Ramos (cell line): ENCODE data around the gene CUL4B.
"Not testable (repeated sequence)": the region's sequence is repeated elsewhere in the genome, so short reads cannot be mapped to it uniquely, and the experiment has no call there.

Experiments used
- in situ Hi-C: fragments of 300-500 bp; cut with MboI; formaldehyde crosslinking; loops from one replicate; pipeline ENCODE4 v1.14.3; 2022; ENCODE audit warnings: low sequenced_read_pairs; ENCODE audit not compliant: unreplicated experiment

The CUL4B gene

GRCh38 chrX:120534413-120535205 is 26.2 kb downstream of the CUL4B start:
- in situ Hi-C loops, result no loop called here

- in situ Hi-C loops, result loop anchor here (25.0 kb wide), 1 partner anchor 239 kb away; no protein-coding TSS in a partner anchor
These were observed 37.9 kb downstream of the CUL4B start for GRCh38 chrX:120522820-120523219.

DNA sequence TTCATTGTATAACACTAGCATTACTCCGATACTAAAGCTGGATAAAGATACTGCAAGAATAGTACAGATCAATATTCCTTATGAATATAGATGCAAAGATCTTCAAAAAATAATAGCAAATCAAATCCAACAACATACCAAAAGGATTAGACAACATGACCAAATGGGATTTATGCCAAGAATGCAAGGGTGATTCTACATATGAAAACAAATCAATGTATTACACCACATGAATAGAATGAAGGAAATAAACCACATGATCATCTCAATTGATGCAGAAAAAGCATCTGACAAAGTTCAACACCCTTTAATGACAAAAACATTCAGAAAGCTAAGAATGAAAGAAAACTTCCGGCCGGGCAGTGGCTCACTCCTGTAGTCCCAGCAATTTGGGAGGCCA is 42.8 kb downstream of the CUL4B start:
- in situ Hi-C loops, result loop anchor here (10.0 to 25.0 kb wide), 2 partner anchors 147 to 244 kb away; no protein-coding TSS in a partner anchor

- in situ Hi-C loops, result loop anchor here (10.0 to 25.0 kb wide), 2 partner anchors 151 to 248 kb away; no protein-coding TSS in a partner anchor
These were observed 46.5 kb downstream of the CUL4B start for GRCh38 chrX:120514236-120514635.

DNA sequence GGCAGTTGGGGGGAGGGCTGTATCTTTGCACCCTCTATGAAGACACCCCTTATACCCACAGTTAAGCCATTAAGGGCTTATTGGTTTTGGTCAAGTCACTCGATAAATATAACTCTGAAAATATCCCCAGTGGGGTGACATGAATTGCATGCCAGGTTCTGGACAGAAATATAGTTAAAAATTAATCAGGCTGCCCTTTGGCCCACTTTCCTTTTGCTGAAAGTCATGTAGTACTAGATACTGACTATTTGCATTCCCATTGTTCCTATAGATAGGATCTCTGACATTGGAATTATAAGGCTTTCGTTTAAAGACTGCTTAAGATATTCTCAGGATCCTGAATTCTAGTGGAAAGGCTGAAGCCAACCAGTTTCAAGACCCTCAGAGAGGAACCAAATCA is 48.1 kb downstream of the CUL4B start:
- in situ Hi-C loops, result loop anchor here (10.0 to 25.0 kb wide), 2 partner anchors 152 to 250 kb away; no protein-coding TSS in a partner anchor

GRCh38 chrX:120512222-120512621 is 48.5 kb downstream of the CUL4B start:
- in situ Hi-C loops, result loop anchor here (10.0 to 25.0 kb wide), 2 partner anchors 153 to 250 kb away; no protein-coding TSS in a partner anchor

GRCh38 chrX:120504569-120504968 is 56.2 kb downstream of the CUL4B start:
- in situ Hi-C loops, result loop anchor here (25.0 kb wide), 1 partner anchor 258 kb away; no protein-coding TSS in a partner anchor

- in situ Hi-C loops, result loop anchor here (25.0 kb wide), 1 partner anchor 263 kb away; no protein-coding TSS in a partner anchor
These were observed 61.3 kb downstream of the CUL4B start for GRCh38 chrX:120499301-120500072.

GRCh38 chrX:120490119-120490518 is 70.6 kb downstream of the CUL4B start:
- in situ Hi-C loops, result not testable (repeated sequence)

- in situ Hi-C loops, result no loop called here
These were observed 74.0 kb downstream of the CUL4B start for GRCh38 chrX:120486786-120487185.

DNA sequence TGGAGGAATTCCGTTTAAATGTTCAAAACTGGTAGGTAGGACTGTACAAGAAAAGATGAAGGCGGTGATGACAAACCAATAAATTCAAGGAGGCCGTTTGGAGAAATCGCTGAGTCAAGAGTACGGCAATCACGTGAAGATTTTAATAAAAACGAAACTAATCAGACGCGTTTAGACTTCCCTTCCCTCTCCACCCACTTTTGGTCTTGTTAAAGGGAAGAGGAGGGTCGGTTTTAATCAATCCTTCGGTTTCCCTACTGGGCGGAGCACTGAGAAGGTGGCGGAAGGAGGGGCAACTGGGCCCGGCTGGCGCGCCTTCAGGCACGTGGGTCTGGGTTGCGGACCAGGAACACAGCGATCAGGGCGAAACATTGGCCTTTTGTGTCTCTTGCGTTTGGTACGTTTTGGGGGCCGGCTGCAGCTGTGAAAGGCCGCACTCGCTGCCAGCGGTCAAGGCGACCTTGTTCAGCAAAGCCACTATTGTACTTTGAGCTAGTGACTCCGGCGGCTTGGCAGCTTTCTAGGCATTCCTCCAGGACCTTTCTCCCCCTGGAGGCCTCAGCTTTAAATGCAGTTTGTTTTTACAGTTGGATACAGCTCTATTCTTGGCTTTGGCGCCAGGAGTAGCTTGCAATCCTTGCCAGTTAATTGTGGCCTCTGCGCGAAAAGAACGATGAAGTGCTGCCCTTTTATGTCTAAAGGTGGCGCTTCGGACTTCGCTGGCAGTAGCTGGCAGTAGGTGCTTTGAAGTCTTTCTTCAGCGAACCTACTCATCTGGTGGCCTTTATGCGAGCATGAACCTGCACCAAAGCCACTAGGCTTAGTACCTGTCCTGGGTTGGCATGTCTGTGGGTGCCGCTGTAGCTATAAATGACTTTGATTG is 74.9 kb downstream of the CUL4B start:
- in situ Hi-C loops, result no loop called here

DNA sequence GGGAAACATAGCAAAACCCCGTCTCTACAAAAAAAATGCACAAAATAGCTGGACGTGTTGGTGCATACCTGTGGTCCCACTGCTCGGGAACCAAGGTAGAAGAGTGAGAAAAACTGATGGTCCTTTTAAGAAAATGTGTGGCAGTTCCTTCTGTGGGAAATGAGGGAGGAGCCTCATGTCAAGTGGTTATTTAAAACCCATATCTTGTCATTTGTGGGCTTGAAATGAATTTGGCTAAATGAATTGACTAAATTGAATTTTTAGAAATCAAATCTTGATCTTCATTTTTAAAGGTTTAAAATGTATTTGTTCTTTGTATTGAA is 75.5 kb downstream of the CUL4B start:
- in situ Hi-C loops, result no loop called here

DNA sequence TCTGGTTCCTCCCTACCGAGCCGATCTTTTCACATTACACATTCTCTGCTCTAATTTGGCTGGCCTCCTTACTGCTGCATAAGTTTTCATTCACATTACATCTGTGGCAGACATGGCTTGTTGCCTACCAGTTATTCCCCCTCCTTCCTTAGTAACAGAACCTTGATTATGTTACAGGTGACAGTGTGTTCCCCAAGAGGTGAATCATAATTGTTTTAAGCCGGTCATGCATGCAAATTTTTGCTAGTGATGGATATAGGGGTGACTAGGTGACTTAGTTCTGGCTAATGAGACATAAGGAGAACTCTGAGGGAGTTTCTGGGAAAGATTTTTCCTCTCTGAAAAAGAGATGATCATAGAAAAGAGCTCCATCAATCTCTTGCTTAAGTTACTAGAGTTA is 83.3 kb downstream of the CUL4B start:
- in situ Hi-C loops, result loop anchor here (10.0 kb wide), 1 partner anchor 113 kb away; the partner anchor contains the start of gene ATP1B4

DNA sequence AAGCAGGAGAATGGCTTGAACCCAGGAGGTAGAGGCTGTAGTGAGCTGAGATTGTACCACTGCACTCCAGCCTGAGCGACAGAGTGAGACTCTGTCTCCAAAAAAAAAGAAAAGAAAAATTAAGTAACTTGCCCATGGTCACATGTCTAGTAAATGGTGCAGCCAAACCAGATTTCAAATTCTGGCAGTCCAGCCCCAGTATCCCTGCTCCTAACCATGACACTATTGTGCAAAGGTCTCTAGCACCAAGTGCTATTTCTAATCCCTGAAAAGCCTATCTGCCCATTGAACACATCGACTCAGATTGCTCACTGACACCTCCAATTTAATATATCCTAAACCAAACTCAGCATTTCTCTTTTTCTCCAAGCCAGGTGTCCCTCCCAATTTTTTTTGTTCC is 84.0 kb downstream of the CUL4B start:
- in situ Hi-C loops, result loop anchor here (10.0 kb wide), 1 partner anchor 112 kb away; the partner anchor contains the start of gene ATP1B4

- in situ Hi-C loops, result loop anchor here (10.0 kb wide), 1 partner anchor 111 kb away; the partner anchor contains the start of gene ATP1B4
These were observed 85.3 kb downstream of the CUL4B start for GRCh38 chrX:120475447-120475846.
